ENCODE data around the gene LAMA5. TPM values are rescaled to one million over a fixed set of nuclear protein-coding genes. Genes with fewer than 3 reads are reported as not detected.

Gene LAMA5
- total RNA-seq, 1 experiment from 2014 or later: 266 TPM

- DNase-seq (ENCODE audit: unreplicated experiment): no peak
- ChIA-PET CTCF (interaction anchor here (1.9 kb wide), 1 partner anchor 11 kb away, joined by 6 read pairs; no protein-coding TSS in a partner anchor), POLR2A (interaction anchor here (0.7 to 1.4 kb wide), 2 partner anchors 10 to 13 kb away, joined by 3 to 5 read pairs; partner anchors contain the start of gene RPS21)
- TF ChIP-seq, protein P1, sequence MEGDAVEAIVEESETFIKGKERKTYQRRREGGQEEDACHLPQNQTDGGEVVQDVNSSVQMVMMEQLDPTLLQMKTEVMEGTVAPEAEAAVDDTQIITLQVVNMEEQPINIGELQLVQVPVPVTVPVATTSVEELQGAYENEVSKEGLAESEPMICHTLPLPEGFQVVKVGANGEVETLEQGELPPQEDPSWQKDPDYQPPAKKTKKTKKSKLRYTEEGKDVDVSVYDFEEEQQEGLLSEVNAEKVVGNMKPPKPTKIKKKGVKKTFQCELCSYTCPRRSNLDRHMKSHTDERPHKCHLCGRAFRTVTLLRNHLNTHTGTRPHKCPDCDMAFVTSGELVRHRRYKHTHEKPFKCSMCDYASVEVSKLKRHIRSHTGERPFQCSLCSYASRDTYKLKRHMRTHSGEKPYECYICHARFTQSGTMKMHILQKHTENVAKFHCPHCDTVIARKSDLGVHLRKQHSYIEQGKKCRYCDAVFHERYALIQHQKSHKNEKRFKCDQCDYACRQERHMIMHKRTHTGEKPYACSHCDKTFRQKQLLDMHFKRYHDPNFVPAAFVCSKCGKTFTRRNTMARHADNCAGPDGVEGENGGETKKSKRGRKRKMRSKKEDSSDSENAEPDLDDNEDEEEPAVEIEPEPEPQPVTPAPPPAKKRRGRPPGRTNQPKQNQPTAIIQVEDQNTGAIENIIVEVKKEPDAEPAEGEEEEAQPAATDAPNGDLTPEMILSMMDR (IDR thresholded peaks at IDR 0.05; ENCODE audit: unreplicated experiment): no peak
- Mint-ChIP-seq H3K4me3 (ENCODE audit: unreplicated experiment) (no peak overlapping the region), H3K27ac (ENCODE audit: low read depth, unreplicated experiment) (no peak overlapping the region), H3K27me3 (ENCODE audit: insufficient read depth, unreplicated experiment) (no peaks in the 10 kb centered on the region), H3K36me3 (ENCODE audit: insufficient read depth, unreplicated experiment) (peaks cover 13% of the 10 kb centered on the region), H3K9me3 (ENCODE audit: unreplicated experiment) (peaks cover 8% of the 10 kb centered on the region), H3K4me1 (ENCODE audit: insufficient read depth, unreplicated experiment) (peaks cover 4% of the 10 kb centered on the region)
- no TSS peak for BruUV-seq (replicated peaks)
- intact Hi-C loops (cut with micrococcal nuclease): no loop called here
These were observed 33.4 kb upstream of the LAMA5 start for GRCh38 chr20:62400541-62400940.

GRCh38 chr20:62400021-62400420, 32.9 kb upstream of the LAMA5 start:
- intact Hi-C loops (cut with micrococcal nuclease): no loop called here

DNA sequence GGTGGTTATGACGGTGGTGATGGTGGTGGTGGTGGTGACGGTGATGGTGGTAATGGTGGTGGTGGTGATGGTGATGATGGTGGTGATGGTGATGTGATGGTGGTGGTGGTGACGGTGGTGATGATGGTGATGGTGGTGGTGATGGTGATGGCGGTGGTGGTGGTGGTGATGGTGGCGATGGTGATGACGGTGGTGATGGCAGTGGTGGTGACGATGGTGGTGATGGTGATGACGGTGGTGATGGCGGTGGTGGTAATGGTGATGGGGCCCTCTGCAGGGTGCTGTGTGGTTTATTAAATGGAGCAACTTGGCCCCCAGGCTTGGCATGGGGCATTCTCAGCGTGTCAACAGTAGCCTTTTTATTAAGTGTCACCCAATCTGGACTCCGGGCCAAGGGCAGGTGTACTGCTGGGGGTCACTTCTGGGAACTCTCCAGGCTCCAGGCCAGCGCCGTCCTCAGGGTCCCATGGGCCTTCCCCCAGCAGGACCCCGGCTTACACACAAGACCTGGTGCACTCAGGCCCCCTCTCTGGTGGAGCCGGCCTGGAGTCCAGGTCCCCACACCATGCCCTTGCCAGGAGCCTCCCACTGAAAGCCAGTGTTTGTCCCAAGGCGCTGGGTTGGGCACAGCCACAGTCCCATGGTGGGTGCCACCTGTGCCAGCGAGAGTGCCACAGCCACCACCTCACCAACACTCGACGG, 31.2 kb upstream of the LAMA5 start:
- H3K36me3 Mint-ChIP-seq (ENCODE audit: insufficient read depth, unreplicated experiment): peaks cover 15% of the 10 kb centered on the region
- intact Hi-C loops (cut with micrococcal nuclease): no loop called here
- CTCF ChIA-PET: no interaction called here
- BruUV-seq (replicated peaks): no TSS peak
- POLR2A ChIA-PET: interaction anchor here (0.8 kb wide), 1 partner anchor 12 kb away, joined by 3 read pairs; no protein-coding TSS in a partner anchor
- no peaks in the 10 kb centered on the region for H3K4me1 Mint-ChIP-seq (ENCODE audit: insufficient read depth, unreplicated experiment)
- H3K9me3 Mint-ChIP-seq (ENCODE audit: unreplicated experiment): peaks cover 8% of the 10 kb centered on the region
- no peak overlapping the region for H3K4me3 Mint-ChIP-seq (ENCODE audit: unreplicated experiment)
- TF ChIP-seq, protein P1 (IDR thresholded peaks at IDR 0.05; ENCODE audit: unreplicated experiment): no peak
- no peak overlapping the region for H3K27ac Mint-ChIP-seq (ENCODE audit: low read depth, unreplicated experiment)
- no peaks in the 10 kb centered on the region for H3K27me3 Mint-ChIP-seq (ENCODE audit: insufficient read depth, unreplicated experiment)
- DNase-seq (ENCODE audit: unreplicated experiment): no peak

More at GRCh38 chr20:62400021-62400420, 32.9 kb upstream of the LAMA5 start:
- Mint-ChIP-seq H3K4me3 (ENCODE audit: unreplicated experiment) (no peak overlapping the region), H3K36me3 (ENCODE audit: insufficient read depth, unreplicated experiment) (peaks cover 13% of the 10 kb centered on the region), H3K27ac (ENCODE audit: low read depth, unreplicated experiment) (no peak overlapping the region), H3K9me3 (ENCODE audit: unreplicated experiment) (peaks cover 8% of the 10 kb centered on the region), H3K27me3 (ENCODE audit: insufficient read depth, unreplicated experiment) (no peaks in the 10 kb centered on the region), H3K4me1 (ENCODE audit: insufficient read depth, unreplicated experiment) (no peaks in the 10 kb centered on the region)
- POLR2A ChIA-PET: interaction anchor here (0.7 to 1.4 kb wide), 2 partner anchors 9 to 13 kb away, joined by 3 to 5 read pairs; partner anchors contain the start of gene RPS21
- no peak for DNase-seq (ENCODE audit: unreplicated experiment)
- no TSS peak for BruUV-seq (replicated peaks)
- TF ChIP-seq, protein P1 (IDR thresholded peaks at IDR 0.05; ENCODE audit: unreplicated experiment): no peak
- CTCF ChIA-PET: interaction anchor here (0.6 to 1.9 kb wide), 4 partner anchors 9 to 243 kb away, joined by 3 to 6 read pairs (median 4); no protein-coding TSS in a partner anchor

GRCh38 chr20:62396367-62397239, 29.5 kb upstream of the LAMA5 start:
- TF ChIP-seq, protein P1 (IDR thresholded peaks at IDR 0.05; ENCODE audit: unreplicated experiment): no peak
- peaks cover 32% of the 10 kb centered on the region for H3K36me3 Mint-ChIP-seq (ENCODE audit: insufficient read depth, unreplicated experiment)
- CTCF ChIA-PET: interaction anchor here (0.7 to 1.4 kb wide), 3 partner anchors 255 to 412 kb away, joined by 4 to 5 read pairs (median 4); no protein-coding TSS in a partner anchor
- intact Hi-C loops (cut with micrococcal nuclease): no loop called here
- peaks cover 8% of the 10 kb centered on the region for H3K9me3 Mint-ChIP-seq (ENCODE audit: unreplicated experiment)
- DNase-seq (ENCODE audit: unreplicated experiment): no peak
- BruUV-seq (replicated peaks): no TSS peak
- POLR2A ChIA-PET: interaction anchor here (0.5 to 1.5 kb wide), 2 partner anchors 11 to 343 kb away, joined by 3 to 5 read pairs; no protein-coding TSS in a partner anchor
- no peak overlapping the region for H3K27ac Mint-ChIP-seq (ENCODE audit: low read depth, unreplicated experiment)
- H3K27me3 Mint-ChIP-seq (ENCODE audit: insufficient read depth, unreplicated experiment): no peaks in the 10 kb centered on the region
- no peak overlapping the region for H3K4me3 Mint-ChIP-seq (ENCODE audit: unreplicated experiment)
- no peaks in the 10 kb centered on the region for H3K4me1 Mint-ChIP-seq (ENCODE audit: insufficient read depth, unreplicated experiment)
